WTC11 (cell line): ENCODE measurements around the gene PARP3. TPM values are rescaled to one million over a fixed set of nuclear protein-coding genes. Genes with fewer than 3 reads are reported as not detected.

Experiments used
- CREB1 ChIP-seq: sonication (generic); formaldehyde crosslinking; IDR thresholded peaks from 2 replicates; pipeline ENCODE4 v1.8.0; 2023; ENCODE audit warnings: mild to moderate bottlenecking, missing genetic modification reagents
- CREM ChIP-seq: sonication (generic); formaldehyde crosslinking; IDR thresholded peaks from 2 replicates; pipeline ENCODE4 v1.8.1; 2022; ENCODE audit warnings: mild to moderate bottlenecking, missing genetic modification reagents, moderate library complexity
- ESRRA ChIP-seq: sonication (generic); formaldehyde crosslinking; IDR thresholded peaks from 2 replicates; pipeline ENCODE4 v1.8.1; 2022; ENCODE audit warnings: mild to moderate bottlenecking, missing genetic modification reagents, borderline replicate concordance
- FOXJ3 ChIP-seq: sonication (generic); formaldehyde crosslinking; IDR thresholded peaks from 2 replicates; pipeline ENCODE4 v1.9.0; 2021; ENCODE audit warnings: missing genetic modification reagents, mild to moderate bottlenecking, borderline replicate concordance
- FOXK1 ChIP-seq: sonication (generic); formaldehyde crosslinking; IDR thresholded peaks from 2 replicates; pipeline ENCODE4 v1.8.0; 2022; ENCODE audit warnings: mild to moderate bottlenecking, moderate library complexity, missing genetic modification reagents
- FOXP1 ChIP-seq: sonication (generic); formaldehyde crosslinking; IDR thresholded peaks from 2 replicates; pipeline ENCODE4 v1.8.0; 2022; ENCODE audit warnings: missing genetic modification reagents, mild to moderate bottlenecking, moderate library complexity, borderline replicate concordance
- GABPB1 ChIP-seq: sonication (generic); formaldehyde crosslinking; IDR thresholded peaks from 2 replicates; pipeline ENCODE4 v1.8.1; 2023; ENCODE audit warnings: mild to moderate bottlenecking, missing genetic modification reagents
- GRHL2 ChIP-seq: fragments of 250-450 bp; sonication (Bioruptor Pico); IDR thresholded peaks from 2 replicates; pipeline ENCODE4 v1.8.0; 2022; ENCODE audit warnings: mild to moderate bottlenecking, moderate library complexity; ENCODE audit not compliant: insufficient replicate concordance, severe bottlenecking
- IRF2 ChIP-seq: sonication (generic); formaldehyde crosslinking; IDR thresholded peaks from 2 replicates; pipeline ENCODE4 v1.8.0; 2022; ENCODE audit warnings: low read depth, missing genetic modification reagents, borderline replicate concordance
- JUN ChIP-seq: sonication (generic); formaldehyde crosslinking; IDR thresholded peaks from 2 replicates; pipeline ENCODE4 v1.8.0; 2023; ENCODE audit warnings: mild to moderate bottlenecking, missing genetic modification reagents
- KAT7 ChIP-seq: sonication (generic); formaldehyde crosslinking; IDR thresholded peaks from 2 replicates; pipeline ENCODE4 v1.8.1; 2023; ENCODE audit warnings: missing genetic modification reagents, mild to moderate bottlenecking, borderline replicate concordance
- NFATC4 ChIP-seq: fragments of 250-450 bp; sonication (Bioruptor Pico); IDR thresholded peaks from 2 replicates; pipeline ENCODE4 v1.9.0; 2021; ENCODE audit warnings: mild to moderate bottlenecking
- NFYB ChIP-seq: sonication (generic); formaldehyde crosslinking; conservative IDR thresholded peaks from 2 replicates; pipeline ENCODE4 v1.8.0; 2022; ENCODE audit warnings: low read depth, missing genetic modification reagents
- SMAD3 ChIP-seq: sonication (generic); formaldehyde crosslinking; IDR thresholded peaks from 2 replicates; pipeline ENCODE4 v1.8.0; 2022; ENCODE audit warnings: missing genetic modification reagents, mild to moderate bottlenecking, borderline replicate concordance
- TEAD4 ChIP-seq: sonication (generic); formaldehyde crosslinking; IDR thresholded peaks from 2 replicates; pipeline ENCODE4 v1.8.0; 2022; ENCODE audit warnings: mild to moderate bottlenecking, missing genetic modification reagents
- ZNF121 ChIP-seq: sonication (generic); formaldehyde crosslinking; IDR thresholded peaks from 2 replicates; pipeline ENCODE4 v1.8.0; 2023; ENCODE audit warnings: missing genetic modification reagents
- ZNF219 ChIP-seq: sonication (generic); formaldehyde crosslinking; IDR thresholded peaks from 2 replicates; pipeline ENCODE4 v1.8.0; 2023; ENCODE audit warnings: missing genetic modification reagents, mild to moderate bottlenecking, borderline replicate concordance
- total RNA-seq: library from RNA; stranded (reverse); gene quantifications from 3 replicates; pipeline ENCODE4 v1.2.3, GENCODE V29; 2021
- TF ChIP-seq, protein P1 (sequence below): sonication (generic); formaldehyde crosslinking; IDR thresholded peaks from 2 replicates; pipeline ENCODE4 v1.8.1; 2023; ENCODE audit warnings: mild to moderate bottlenecking, missing genetic modification reagents, moderate library complexity
- TF ChIP-seq, protein P2 (sequence below): sonication (generic); formaldehyde crosslinking; IDR thresholded peaks from 2 replicates; pipeline ENCODE4 v1.8.0; 2022; ENCODE audit warnings: mild to moderate bottlenecking, missing genetic modification reagents
- TF ChIP-seq, protein P3 (sequence below): sonication (generic); formaldehyde crosslinking; IDR thresholded peaks from 2 replicates; pipeline ENCODE4 v1.8.0; 2022; ENCODE audit warnings: mild to moderate bottlenecking, missing genetic modification reagents
- TF ChIP-seq, protein P4 (sequence below): sonication (generic); formaldehyde crosslinking; IDR thresholded peaks from 2 replicates; pipeline ENCODE4 v1.8.1; 2023; ENCODE audit warnings: mild to moderate bottlenecking, missing genetic modification reagents
- TF ChIP-seq, protein P5 (sequence below): fragments of 250-450 bp; sonication (Bioruptor Pico); conservative IDR thresholded peaks from 2 replicates; pipeline ENCODE4 v1.9.0; 2021; ENCODE audit warnings: mild to moderate bottlenecking
- TF ChIP-seq, protein P6 (sequence below): sonication (generic); formaldehyde crosslinking; IDR thresholded peaks from 2 replicates; pipeline ENCODE4 v1.8.0; 2022; ENCODE audit warnings: missing genetic modification reagents
- TF ChIP-seq, protein P7 (sequence below): sonication (generic); formaldehyde crosslinking; IDR thresholded peaks from 2 replicates; pipeline ENCODE4 v1.8.1; 2023; ENCODE audit warnings: mild to moderate bottlenecking, moderate library complexity, missing genetic modification reagents
- TF ChIP-seq, protein P8 (sequence below): sonication (generic); formaldehyde crosslinking; conservative IDR thresholded peaks from 2 replicates; pipeline ENCODE4 v1.8.1; 2022; ENCODE audit warnings: mild to moderate bottlenecking, missing genetic modification reagents

PARP3 gene
- total RNA-seq, 1 experiment from 2014 or later, result 2.9 TPM

DNA sequence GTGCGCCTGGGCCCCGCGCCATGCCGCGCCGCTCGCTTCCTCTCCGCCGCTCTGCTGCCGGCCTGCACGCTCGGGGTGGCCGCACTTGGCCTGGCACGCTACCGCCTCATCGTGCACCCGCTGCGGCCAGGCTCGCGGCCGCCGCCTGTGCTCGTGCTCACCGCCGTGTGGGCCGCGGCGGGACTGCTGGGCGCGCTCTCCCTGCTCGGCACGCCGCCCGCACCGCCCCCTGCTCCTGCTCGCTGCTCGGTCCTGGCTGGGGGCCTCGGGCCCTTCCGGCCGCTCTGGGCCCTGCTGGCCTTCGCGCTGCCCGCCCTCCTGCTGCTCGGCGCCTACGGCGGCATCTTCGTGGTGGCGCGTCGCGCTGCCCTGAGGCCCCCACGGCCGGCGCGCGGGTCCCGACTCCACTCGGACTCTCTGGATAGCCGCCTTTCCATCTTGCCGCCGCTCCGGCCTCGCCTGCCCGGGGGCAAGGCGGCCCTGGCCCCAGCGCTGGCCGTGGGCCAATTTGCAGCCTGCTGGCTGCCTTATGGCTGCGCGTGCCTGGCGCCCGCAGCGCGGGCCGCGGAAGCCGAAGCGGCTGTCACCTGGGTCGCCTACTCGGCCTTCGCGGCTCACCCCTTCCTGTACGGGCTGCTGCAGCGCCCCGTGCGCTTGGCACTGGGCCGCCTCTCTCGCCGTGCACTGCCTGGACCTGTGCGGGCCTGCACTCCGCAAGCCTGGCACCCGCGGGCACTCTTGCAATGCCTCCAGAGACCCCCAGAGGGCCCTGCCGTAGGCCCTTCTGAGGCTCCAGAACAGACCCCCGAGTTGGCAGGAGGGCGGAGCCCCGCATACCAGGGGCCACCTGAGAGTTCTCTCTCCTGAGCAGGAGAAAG is 14.0 kb downstream of the PARP3 start (continued):
- TF ChIP-seq ZNF219 (CRISPR knock-in tag), result no peak
- no peak for TF ChIP-seq FOXJ3 (CRISPR knock-in tag)
- TF ChIP-seq NFATC4 (CRISPR knock-in tag), result no peak
- peak; percentile 73; the same call in 1 of the 2 replicates for TF ChIP-seq TEAD4 (CRISPR knock-in tag)
- TF ChIP-seq, protein P1, sequence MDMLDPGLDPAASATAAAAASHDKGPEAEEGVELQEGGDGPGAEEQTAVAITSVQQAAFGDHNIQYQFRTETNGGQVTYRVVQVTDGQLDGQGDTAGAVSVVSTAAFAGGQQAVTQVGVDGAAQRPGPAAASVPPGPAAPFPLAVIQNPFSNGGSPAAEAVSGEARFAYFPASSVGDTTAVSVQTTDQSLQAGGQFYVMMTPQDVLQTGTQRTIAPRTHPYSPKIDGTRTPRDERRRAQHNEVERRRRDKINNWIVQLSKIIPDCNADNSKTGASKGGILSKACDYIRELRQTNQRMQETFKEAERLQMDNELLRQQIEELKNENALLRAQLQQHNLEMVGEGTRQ (CRISPR knock-in tag), result peak; percentile 54; the same call in 1 of the 2 replicates
- TF ChIP-seq, protein P2, sequence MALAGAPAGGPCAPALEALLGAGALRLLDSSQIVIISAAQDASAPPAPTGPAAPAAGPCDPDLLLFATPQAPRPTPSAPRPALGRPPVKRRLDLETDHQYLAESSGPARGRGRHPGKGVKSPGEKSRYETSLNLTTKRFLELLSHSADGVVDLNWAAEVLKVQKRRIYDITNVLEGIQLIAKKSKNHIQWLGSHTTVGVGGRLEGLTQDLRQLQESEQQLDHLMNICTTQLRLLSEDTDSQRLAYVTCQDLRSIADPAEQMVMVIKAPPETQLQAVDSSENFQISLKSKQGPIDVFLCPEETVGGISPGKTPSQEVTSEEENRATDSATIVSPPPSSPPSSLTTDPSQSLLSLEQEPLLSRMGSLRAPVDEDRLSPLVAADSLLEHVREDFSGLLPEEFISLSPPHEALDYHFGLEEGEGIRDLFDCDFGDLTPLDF, result no peak
- TF ChIP-seq FOXP1 (CRISPR knock-in tag), result peak; percentile 99
- TF ChIP-seq GABPB1 (CRISPR knock-in tag), result no peak
- no peak for TF ChIP-seq SMAD3 (CRISPR knock-in tag)
- TF ChIP-seq, protein P3, sequence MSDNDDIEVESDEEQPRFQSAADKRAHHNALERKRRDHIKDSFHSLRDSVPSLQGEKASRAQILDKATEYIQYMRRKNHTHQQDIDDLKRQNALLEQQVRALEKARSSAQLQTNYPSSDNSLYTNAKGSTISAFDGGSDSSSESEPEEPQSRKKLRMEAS (CRISPR knock-in tag), result peak; percentile 55; the same call in 1 of the 2 replicates
- TF ChIP-seq, protein P4, sequence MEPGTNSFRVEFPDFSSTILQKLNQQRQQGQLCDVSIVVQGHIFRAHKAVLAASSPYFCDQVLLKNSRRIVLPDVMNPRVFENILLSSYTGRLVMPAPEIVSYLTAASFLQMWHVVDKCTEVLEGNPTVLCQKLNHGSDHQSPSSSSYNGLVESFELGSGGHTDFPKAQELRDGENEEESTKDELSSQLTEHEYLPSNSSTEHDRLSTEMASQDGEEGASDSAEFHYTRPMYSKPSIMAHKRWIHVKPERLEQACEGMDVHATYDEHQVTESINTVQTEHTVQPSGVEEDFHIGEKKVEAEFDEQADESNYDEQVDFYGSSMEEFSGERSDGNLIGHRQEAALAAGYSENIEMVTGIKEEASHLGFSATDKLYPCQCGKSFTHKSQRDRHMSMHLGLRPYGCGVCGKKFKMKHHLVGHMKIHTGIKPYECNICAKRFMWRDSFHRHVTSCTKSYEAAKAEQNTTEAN (CRISPR knock-in tag), result no peak
- peak; percentile 94 for TF ChIP-seq CREM (CRISPR knock-in tag)
- peak; percentile 31; the same call in 1 of the 2 replicates for TF ChIP-seq ZNF121
- TF ChIP-seq, protein P5, sequence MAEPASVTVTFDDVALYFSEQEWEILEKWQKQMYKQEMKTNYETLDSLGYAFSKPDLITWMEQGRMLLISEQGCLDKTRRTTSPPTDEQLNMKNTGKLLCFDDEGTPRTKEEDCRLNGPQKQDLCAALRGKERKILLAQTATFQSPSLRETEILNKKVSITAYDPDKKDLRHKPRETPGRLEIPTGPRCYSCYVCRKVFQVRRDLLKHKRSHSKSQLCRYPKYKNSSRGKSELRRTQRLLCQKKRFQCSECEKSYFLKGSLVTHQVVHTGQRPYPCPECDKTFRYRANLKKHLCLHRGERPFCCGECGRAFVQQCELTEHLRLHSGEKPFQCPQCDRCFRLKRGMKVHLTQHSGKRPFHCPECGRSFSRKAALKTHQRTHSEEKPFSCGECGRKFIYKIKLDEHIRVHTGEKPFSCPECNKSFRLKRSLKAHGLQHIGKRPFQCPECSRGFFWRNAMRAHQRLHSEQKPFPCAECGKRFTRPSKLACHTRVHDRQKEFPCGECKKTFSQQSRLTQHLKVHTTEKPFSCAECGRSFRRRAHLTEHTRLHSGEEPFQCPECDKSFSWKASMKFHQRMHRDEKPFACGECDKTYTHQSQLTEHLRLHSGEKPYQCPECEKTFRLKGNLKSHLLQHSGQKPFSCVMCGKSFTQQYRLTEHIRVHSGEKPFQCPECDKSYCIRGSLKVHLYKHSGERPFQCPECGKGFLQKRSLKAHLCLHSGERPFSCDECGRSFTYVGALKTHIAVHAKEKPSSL (CRISPR knock-in tag), result no peak
- peak; percentile 68; the same call in 1 of the 2 replicates for TF ChIP-seq IRF2 (CRISPR knock-in tag)
- TF ChIP-seq KAT7 (CRISPR knock-in tag), result no peak
- TF ChIP-seq NFYB (CRISPR knock-in tag), result no peak
- TF ChIP-seq, protein P6, sequence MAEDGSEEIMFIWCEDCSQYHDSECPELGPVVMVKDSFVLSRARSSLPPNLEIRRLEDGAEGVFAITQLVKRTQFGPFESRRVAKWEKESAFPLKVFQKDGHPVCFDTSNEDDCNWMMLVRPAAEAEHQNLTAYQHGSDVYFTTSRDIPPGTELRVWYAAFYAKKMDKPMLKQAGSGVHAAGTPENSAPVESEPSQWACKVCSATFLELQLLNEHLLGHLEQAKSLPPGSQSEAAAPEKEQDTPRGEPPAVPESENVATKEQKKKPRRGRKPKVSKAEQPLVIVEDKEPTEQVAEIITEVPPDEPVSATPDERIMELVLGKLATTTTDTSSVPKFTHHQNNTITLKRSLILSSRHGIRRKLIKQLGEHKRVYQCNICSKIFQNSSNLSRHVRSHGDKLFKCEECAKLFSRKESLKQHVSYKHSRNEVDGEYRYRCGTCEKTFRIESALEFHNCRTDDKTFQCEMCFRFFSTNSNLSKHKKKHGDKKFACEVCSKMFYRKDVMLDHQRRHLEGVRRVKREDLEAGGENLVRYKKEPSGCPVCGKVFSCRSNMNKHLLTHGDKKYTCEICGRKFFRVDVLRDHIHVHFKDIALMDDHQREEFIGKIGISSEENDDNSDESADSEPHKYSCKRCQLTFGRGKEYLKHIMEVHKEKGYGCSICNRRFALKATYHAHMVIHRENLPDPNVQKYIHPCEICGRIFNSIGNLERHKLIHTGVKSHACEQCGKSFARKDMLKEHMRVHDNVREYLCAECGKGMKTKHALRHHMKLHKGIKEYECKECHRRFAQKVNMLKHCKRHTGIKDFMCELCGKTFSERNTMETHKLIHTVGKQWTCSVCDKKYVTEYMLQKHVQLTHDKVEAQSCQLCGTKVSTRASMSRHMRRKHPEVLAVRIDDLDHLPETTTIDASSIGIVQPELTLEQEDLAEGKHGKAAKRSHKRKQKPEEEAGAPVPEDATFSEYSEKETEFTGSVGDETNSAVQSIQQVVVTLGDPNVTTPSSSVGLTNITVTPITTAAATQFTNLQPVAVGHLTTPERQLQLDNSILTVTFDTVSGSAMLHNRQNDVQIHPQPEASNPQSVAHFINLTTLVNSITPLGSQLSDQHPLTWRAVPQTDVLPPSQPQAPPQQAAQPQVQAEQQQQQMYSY (CRISPR knock-in tag), result no peak; the same call in 1 of the 2 replicates
- peak; percentile 93; the same call in 1 of the 2 replicates for TF ChIP-seq JUN (CRISPR knock-in tag)
- TF ChIP-seq, protein P7, sequence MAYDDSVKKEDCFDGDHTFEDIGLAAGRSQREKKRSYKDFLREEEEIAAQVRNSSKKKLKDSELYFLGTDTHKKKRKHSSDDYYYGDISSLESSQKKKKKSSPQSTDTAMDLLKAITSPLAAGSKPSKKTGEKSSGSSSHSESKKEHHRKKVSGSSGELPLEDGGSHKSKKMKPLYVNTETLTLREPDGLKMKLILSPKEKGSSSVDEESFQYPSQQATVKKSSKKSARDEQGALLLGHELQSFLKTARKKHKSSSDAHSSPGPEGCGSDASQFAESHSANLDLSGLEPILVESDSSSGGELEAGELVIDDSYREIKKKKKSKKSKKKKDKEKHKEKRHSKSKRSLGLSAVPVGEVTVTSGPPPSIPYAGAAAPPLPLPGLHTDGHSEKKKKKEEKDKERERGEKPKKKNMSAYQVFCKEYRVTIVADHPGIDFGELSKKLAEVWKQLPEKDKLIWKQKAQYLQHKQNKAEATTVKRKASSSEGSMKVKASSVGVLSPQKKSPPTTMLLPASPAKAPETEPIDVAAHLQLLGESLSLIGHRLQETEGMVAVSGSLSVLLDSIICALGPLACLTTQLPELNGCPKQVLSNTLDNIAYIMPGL (CRISPR knock-in tag), result peak; percentile 89
- no peak; the same call in 1 of the 2 replicates for TF ChIP-seq FOXK1 (CRISPR knock-in tag)
- TF ChIP-seq ESRRA (CRISPR knock-in tag), result no peak
- TF ChIP-seq, protein P8, sequence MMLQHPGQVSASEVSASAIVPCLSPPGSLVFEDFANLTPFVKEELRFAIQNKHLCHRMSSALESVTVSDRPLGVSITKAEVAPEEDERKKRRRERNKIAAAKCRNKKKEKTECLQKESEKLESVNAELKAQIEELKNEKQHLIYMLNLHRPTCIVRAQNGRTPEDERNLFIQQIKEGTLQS (CRISPR knock-in tag), result no peak
- TF ChIP-seq GRHL2, result no peak
- TF ChIP-seq CREB1 (CRISPR knock-in tag), result no peak
